NT2/D1 (cell line): Measurements from ENCODE around the gene SH3RF2.

Source experiments
- DNase-seq: peaks from one replicate; pipeline ENCODE4 v3.0.0-alpha.2; 2011; ENCODE audit warnings: low read depth, low spot score
- H3K27me3 ChIP-seq: 2 replicates; pipeline ENCODE4 v1.6.0; 2011; ENCODE audit warnings: mild to moderate bottlenecking; ENCODE audit not compliant: insufficient read length, insufficient read depth
- H3K36me3 ChIP-seq: 2 replicates; pipeline ENCODE4 v1.6.1; 2011; ENCODE audit warnings: mild to moderate bottlenecking, low read length, mixed read lengths; ENCODE audit not compliant: insufficient read depth, insufficient read length
- H3K4me1 ChIP-seq: 2 replicates; pipeline ENCODE4 v1.5.1; 2011; ENCODE audit not compliant: insufficient read depth, insufficient read length
- H3K4me3 ChIP-seq: 2 replicates; pipeline ENCODE4 v1.5.1; 2011; ENCODE audit warnings: low read depth; ENCODE audit not compliant: insufficient read length
- H3K9ac ChIP-seq: 2 replicates; pipeline ENCODE4 v1.6.0; 2011; ENCODE audit warnings: low read depth; ENCODE audit not compliant: insufficient read length
- H3K9me3 ChIP-seq: 2 replicates; pipeline ENCODE4 v1.5.1; 2011; ENCODE audit warnings: mild to moderate bottlenecking, low read length; ENCODE audit not compliant: insufficient read depth
- SUZ12 ChIP-seq: IDR thresholded peaks from 2 replicates; pipeline ENCODE4 v1.6.1; 2011; ENCODE audit not compliant: insufficient read length, insufficient read depth; ENCODE audit errors: extremely low read depth
- YY1 ChIP-seq: IDR thresholded peaks from 2 replicates; pipeline ENCODE4 v1.6.1; 2011; ENCODE audit not compliant: insufficient read length, insufficient read depth
- ZNF274 ChIP-seq: IDR thresholded peaks from 2 replicates; pipeline ENCODE4 v1.6.1; 2011; ENCODE audit warnings: mild to moderate bottlenecking, low read depth, low read length

The SH3RF2 gene

DNA sequence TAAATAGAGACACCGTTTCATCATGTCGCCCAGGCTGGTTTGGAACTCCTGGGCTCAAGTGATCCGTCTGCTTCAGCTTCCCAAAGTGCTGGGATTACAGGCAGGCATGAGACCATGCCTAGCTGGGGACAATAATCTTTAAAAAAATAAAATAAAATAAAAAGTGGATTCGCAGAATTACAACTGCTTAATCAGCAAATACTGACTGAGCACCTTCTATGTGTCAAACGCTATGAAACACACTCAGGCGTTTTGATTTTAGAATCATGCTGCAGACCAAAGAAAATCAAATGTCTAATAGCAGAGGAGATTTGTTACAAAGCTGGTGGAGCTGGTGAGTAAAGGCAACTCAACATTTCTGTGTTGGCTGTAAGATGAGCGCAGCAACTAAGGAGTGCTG lies 22.7 kb upstream of the SH3RF2 start:
- no peak for DNase-seq
- no peak overlapping the region for H3K9ac ChIP-seq
- H3K4me3 ChIP-seq: no peak overlapping the region
- H3K9me3 ChIP-seq: no peaks in the 10 kb centered on the region
- no peaks in the 10 kb centered on the region for H3K4me1 ChIP-seq
- no peaks in the 10 kb centered on the region for H3K27me3 ChIP-seq
- TF ChIP-seq ZNF274 (no peak), SUZ12 (no peak), YY1 (no peak)
- H3K36me3 ChIP-seq: no peaks in the 10 kb centered on the region

DNA sequence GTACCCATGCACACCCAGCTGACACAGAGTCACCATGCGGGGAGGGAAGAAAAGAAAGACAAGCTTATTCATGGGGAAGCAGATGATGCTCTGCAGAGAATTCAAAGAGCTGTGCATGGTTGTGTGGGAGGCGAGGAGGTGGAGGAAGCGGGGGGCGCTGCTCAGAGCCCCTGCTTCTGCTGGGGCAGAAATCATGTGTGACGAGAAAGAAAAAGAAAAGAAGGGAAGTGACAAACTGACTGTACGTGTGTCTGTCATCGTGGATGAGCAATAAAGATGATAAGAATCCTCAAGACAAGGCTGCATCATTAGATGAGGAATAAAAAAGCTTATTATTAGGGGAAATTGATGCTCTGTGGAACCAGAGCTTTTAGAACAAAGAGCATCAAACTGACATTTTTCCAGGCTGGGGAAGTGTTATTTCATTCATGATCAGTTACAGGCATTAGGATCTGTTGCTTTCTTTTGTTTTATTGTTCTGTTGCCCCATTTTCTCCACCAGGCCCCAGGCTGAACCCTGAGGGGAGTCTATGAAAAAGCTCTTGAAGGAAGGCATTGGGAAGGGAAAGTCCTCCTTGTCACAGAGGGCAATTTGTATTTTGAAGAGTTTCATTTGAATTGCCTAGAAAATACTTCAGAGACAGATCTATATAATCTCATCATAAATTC lies 20.3 kb upstream of the SH3RF2 start:
- no peak for DNase-seq
- Histone ChIP-seq H3K36me3 (no peaks in the 10 kb centered on the region), H3K27me3 (no peaks in the 10 kb centered on the region), H3K4me3 (no peak overlapping the region), H3K9me3 (no peaks in the 10 kb centered on the region), H3K9ac (no peak overlapping the region), H3K4me1 (no peaks in the 10 kb centered on the region)
- no peak for TF ChIP-seq SUZ12
- no peak for TF ChIP-seq ZNF274
- TF ChIP-seq YY1: no peak

DNA sequence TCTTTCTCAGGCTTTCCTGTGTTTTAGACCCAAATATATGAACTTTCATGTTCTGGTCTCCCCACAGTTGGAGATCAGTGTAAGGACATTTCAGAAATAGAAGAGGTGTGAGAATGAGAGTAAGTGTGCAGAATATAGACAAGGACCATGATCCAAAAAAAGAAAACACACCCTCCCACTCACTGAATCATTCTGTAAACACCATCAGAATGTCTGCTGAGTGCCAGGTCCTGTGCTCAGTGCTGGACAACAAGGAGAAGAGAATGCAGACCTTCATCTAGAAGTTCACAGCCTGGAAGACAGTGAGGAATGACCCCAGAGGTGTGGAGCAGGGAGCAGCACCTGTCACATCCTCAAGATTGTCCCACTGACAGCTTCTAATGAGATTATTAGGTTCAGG lies 19.1 kb upstream of the SH3RF2 start:
- Histone ChIP-seq H3K9me3 (no peaks in the 10 kb centered on the region), H3K36me3 (no peaks in the 10 kb centered on the region), H3K4me3 (no peak overlapping the region), H3K27me3 (no peaks in the 10 kb centered on the region), H3K9ac (no peak overlapping the region), H3K4me1 (no peaks in the 10 kb centered on the region)
- no peak for DNase-seq
- no peak for TF ChIP-seq ZNF274
- no peak for TF ChIP-seq SUZ12
- no peak for TF ChIP-seq YY1

DNA sequence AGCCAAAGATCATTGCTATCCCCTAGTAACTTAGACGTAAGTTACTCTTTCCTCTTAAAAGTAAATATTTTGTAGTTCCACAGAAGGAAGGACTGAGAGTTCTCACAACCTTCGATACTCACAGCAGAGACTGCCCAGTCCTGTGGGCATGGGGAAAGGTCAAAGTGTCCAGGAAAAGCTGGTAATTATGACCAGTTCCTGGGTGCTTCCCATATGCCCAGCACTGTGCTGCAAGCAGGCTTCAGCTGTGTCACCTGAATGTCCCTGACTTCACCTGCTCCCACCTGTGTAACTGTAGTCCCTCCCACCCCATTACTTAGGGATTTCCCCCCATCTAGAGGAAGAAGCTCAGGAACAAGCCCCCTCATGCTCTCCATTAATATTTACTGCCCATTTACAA lies 18.0 kb upstream of the SH3RF2 start:
- Histone ChIP-seq H3K36me3 (no peaks in the 10 kb centered on the region), H3K9ac (no peak overlapping the region), H3K4me1 (no peaks in the 10 kb centered on the region), H3K9me3 (no peaks in the 10 kb centered on the region), H3K4me3 (no peak overlapping the region), H3K27me3 (no peaks in the 10 kb centered on the region)
- TF ChIP-seq ZNF274 (no peak), YY1 (no peak), SUZ12 (no peak)
- DNase-seq: no peak

DNA sequence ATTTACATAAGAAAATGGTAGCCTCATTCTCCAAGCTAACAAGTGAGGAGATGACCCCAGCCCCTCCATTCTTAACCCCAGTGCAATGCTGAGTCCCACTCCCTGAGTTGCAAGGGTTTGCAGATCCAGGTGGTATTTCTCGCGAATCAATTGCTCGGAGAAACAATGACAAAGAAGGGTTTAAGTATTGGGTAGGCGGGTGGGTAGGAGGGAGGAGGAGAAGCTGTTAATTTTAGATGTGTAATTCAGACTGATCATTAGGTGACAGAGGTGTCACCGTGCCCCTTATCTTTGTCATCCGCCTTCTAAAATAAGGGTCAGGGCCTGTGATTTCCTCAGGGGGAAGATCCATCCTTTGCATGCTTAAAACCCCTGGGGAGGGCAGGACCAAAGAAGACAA lies 17.0 kb upstream of the SH3RF2 start:
- no peaks in the 10 kb centered on the region for H3K4me1 ChIP-seq
- TF ChIP-seq ZNF274 (no peak), SUZ12 (no peak), YY1 (no peak)
- no peak for DNase-seq

DNA sequence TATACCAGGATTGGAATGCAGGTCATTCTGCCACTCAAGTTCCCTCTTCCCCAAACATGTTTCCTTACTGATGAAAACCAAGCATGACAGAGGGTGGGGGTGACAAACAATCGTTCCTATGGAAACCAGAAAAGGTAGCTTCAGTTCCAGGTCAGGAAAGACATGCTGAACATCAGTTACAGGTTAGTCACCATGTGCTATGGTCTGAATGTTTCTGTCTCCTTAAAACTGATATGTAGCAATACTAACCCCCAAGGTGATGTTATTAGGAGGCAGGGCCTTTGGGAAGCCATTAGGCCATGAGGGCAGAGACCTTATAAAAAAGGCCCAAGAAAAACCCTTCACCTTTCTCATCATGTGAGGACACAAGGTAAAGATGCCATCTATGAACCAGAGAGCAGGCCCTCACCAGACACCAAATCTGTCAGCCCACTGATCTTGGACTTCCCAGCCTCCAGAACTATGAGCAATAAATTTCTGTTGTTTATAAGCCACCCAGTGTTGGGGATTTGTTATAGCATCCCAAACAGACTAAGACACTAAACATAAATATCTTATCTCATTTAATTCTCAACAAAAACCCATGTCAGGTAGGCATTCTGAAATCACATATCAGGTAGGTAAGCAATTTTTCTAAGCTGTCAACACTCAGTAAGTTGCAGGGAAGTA lies 15.7 kb upstream of the SH3RF2 start:
- no peak for DNase-seq
- TF ChIP-seq YY1: no peak
- no peak for TF ChIP-seq ZNF274

More for the DNA sequence above, 17.0 kb upstream of the SH3RF2 start:
- no peaks in the 10 kb centered on the region for H3K9me3 ChIP-seq
- no peaks in the 10 kb centered on the region for H3K27me3 ChIP-seq
- no peak overlapping the region for H3K9ac ChIP-seq
- no peak overlapping the region for H3K4me3 ChIP-seq
- no peaks in the 10 kb centered on the region for H3K36me3 ChIP-seq

DNA sequence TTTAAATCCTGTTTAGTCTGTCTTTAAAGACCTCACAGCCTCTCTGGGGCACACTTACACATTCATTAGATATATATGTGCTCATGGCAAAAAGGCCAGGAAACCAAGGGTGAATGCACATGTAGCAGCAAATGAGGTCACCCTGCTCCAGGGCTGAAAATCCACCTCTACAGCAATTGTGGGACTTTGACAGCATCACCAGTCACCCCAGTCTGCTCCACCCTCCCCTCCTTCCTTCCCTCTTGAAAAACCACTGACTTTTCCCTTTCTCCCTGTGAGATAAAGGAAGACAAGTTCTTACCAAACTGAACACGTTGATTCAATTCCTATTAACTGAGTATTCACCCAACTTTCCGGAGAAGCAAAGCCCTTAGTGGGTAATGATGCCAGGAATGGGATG lies 15.2 kb upstream of the SH3RF2 start:
- no peak for DNase-seq
- Histone ChIP-seq H3K4me1 (no peaks in the 10 kb centered on the region), H3K36me3 (no peaks in the 10 kb centered on the region), H3K9me3 (no peaks in the 10 kb centered on the region), H3K27me3 (no peaks in the 10 kb centered on the region), H3K4me3 (no peak overlapping the region), H3K9ac (no peak overlapping the region)
- TF ChIP-seq SUZ12 (no peak), YY1 (no peak), ZNF274 (no peak)

More for the DNA sequence above, 15.7 kb upstream of the SH3RF2 start:
- Histone ChIP-seq H3K9ac (no peak overlapping the region), H3K27me3 (no peaks in the 10 kb centered on the region), H3K9me3 (no peaks in the 10 kb centered on the region), H3K4me1 (no peaks in the 10 kb centered on the region), H3K4me3 (no peak overlapping the region), H3K36me3 (no peaks in the 10 kb centered on the region)
